GM18511 (cell line): ENCODE data around the gene SGSH.
"Not testable (repeated sequence)": the region's sequence is repeated elsewhere in the genome, so short reads cannot be mapped to it uniquely, and the experiment has no call there.

Experiments used
- ATAC-seq: cut with Tn5 transposase; IDR thresholded peaks from one replicate; pipeline ENCODE4 v1.9.1; 2021; ENCODE audit warnings: mild to moderate bottlenecking, moderate library complexity; ENCODE audit not compliant: unreplicated experiment

The SGSH gene

GRCh38 chr17:80253631-80254395 lies 33.7 kb upstream of the SGSH start:
- ATAC-seq: no peak

GRCh38 chr17:80252871-80253270 lies 32.7 kb upstream of the SGSH start:
- ATAC-seq: no peak

GRCh38 chr17:80251966-80252365 lies 31.8 kb upstream of the SGSH start:
- no peak for ATAC-seq

- no peak for ATAC-seq
These were observed 29.0 kb upstream of the SGSH start for GRCh38 chr17:80248894-80249710.

GRCh38 chr17:80248001-80248893 lies 28.1 kb upstream of the SGSH start:
- ATAC-seq: no peak

- no peak for ATAC-seq
These were observed 27.4 kb upstream of the SGSH start for GRCh38 chr17:80247561-80247960.

- no peak for ATAC-seq
These were observed 26.6 kb upstream of the SGSH start for GRCh38 chr17:80246726-80247125.

GRCh38 chr17:80246266-80246681 lies 26.1 kb upstream of the SGSH start:
- ATAC-seq: no peak

GRCh38 chr17:80245566-80246265 lies 25.6 kb upstream of the SGSH start:
- ATAC-seq: no peak

- ATAC-seq: no peak
These were observed 24.9 kb upstream of the SGSH start for GRCh38 chr17:80244871-80245509.

- not testable (repeated sequence) for ATAC-seq
These were observed 24.3 kb upstream of the SGSH start for GRCh38 chr17:80244448-80244847.

- ATAC-seq: no peak
These were observed 23.6 kb upstream of the SGSH start for GRCh38 chr17:80243526-80244433.

- no peak for ATAC-seq
These were observed 22.4 kb upstream of the SGSH start for GRCh38 chr17:80242505-80242904.

GRCh38 chr17:80237386-80237785 lies 17.3 kb upstream of the SGSH start:
- ATAC-seq: no peak

- no peak for ATAC-seq
These were observed 16.8 kb upstream of the SGSH start for GRCh38 chr17:80236911-80237310.

GRCh38 chr17:80233202-80233601 lies 13.1 kb upstream of the SGSH start:
- no peak for ATAC-seq

- ATAC-seq: no peak
These were observed 12.3 kb upstream of the SGSH start for GRCh38 chr17:80232438-80232837.

GRCh38 chr17:80229011-80229410 lies 8.9 kb upstream of the SGSH start:
- no peak for ATAC-seq

GRCh38 chr17:80228477-80228876 lies 8.3 kb upstream of the SGSH start:
- ATAC-seq: no peak
